Measurements from ENCODE around the gene GLT6D1.

DNA sequence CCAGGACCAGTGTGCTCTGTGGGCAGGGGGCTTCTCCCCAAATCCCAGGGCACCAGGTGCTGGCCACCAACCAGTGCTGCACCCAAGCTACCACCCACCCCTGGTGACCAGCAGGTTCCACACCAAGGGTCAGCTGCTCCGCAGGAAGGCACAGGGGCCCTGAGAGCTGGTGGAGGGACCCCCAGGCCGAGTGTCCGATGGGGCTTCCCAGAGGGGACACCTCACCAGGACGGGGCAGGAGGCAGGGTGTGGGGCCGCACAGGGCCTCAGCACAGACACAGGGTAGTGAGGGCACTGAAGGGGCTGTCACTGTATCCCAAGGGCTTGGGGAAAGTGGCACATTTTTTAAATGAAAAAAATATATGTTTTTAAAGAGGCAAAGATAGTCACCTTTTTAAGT is 41.8 kb upstream of the GLT6D1 start:
- TF ChIP-seq, protein P1, sequence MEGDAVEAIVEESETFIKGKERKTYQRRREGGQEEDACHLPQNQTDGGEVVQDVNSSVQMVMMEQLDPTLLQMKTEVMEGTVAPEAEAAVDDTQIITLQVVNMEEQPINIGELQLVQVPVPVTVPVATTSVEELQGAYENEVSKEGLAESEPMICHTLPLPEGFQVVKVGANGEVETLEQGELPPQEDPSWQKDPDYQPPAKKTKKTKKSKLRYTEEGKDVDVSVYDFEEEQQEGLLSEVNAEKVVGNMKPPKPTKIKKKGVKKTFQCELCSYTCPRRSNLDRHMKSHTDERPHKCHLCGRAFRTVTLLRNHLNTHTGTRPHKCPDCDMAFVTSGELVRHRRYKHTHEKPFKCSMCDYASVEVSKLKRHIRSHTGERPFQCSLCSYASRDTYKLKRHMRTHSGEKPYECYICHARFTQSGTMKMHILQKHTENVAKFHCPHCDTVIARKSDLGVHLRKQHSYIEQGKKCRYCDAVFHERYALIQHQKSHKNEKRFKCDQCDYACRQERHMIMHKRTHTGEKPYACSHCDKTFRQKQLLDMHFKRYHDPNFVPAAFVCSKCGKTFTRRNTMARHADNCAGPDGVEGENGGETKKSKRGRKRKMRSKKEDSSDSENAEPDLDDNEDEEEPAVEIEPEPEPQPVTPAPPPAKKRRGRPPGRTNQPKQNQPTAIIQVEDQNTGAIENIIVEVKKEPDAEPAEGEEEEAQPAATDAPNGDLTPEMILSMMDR (IDR thresholded peaks at IDR 0.05; ENCODE audit: extremely low read depth in 1 of 2, insufficient read depth in 1 of 2, low read depth in 1 of 2, low read length in 2 of 2) = no peak
- no peak for TF ChIP-seq MYC (IDR thresholded peaks at IDR 0.05; ENCODE audit: low read depth, low read length)
- TF ChIP-seq POLR2A (IDR thresholded peaks at IDR 0.05; ENCODE audit: low read depth, low read length) = no peak
- TF ChIP-seq, protein P2, sequence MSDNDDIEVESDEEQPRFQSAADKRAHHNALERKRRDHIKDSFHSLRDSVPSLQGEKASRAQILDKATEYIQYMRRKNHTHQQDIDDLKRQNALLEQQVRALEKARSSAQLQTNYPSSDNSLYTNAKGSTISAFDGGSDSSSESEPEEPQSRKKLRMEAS (IDR thresholded peaks at IDR 0.05; ENCODE audit: insufficient read depth, insufficient read length) = no peak
- TF ChIP-seq EZH2 (IDR thresholded peaks at IDR 0.05; ENCODE audit: borderline replicate concordance, low read depth, low read length, severe bottlenecking) = no peak
- TF ChIP-seq POLR2AphosphoS5 (IDR thresholded peaks at IDR 0.05; ENCODE audit: insufficient read depth, low read depth, low read length) = no peak
- TF ChIP-seq FOS (IDR thresholded peaks at IDR 0.05; ENCODE audit: borderline replicate concordance, insufficient read depth, low read length) = no peak
